Muscle of leg (tissue), 11 donors: Measurements from ENCODE around the gene ZNF654. TPM values are rescaled to one million over a fixed set of nuclear protein-coding genes. Genes with fewer than 3 reads are reported as not detected.

ENCODE experiments used
- DNase-seq: peaks from one replicate; pipeline ENCODE4 v3.0.0; 2013
- H3K27ac ChIP-seq: one replicate; pipeline ENCODE4 v1.5.1; 2013; ENCODE audit warnings: mild to moderate bottlenecking, low read length, control low read depth
- H3K27me3 ChIP-seq: one replicate; pipeline ENCODE4 v1.6.1; 2013; ENCODE audit warnings: low read length; ENCODE audit not compliant: control insufficient read depth, insufficient read depth
- H3K36me3 ChIP-seq: one replicate; pipeline ENCODE4 v1.6.1; 2013; ENCODE audit warnings: low read length; ENCODE audit not compliant: control insufficient read depth, insufficient read depth
- H3K4me1 ChIP-seq: one replicate; pipeline ENCODE4 v1.6.1; 2013; ENCODE audit warnings: low read length; ENCODE audit not compliant: control insufficient read depth, insufficient read depth
- H3K4me3 ChIP-seq: one replicate; pipeline ENCODE4 v1.5.1; 2013; ENCODE audit warnings: low read length, control low read depth
- H3K9me3 ChIP-seq: replicated peaks from 2 replicates; pipeline ENCODE4 v1.6.1; 2013; ENCODE audit warnings: low read depth, low read length; ENCODE audit not compliant: control insufficient read depth
- WGBS: methylation state at CpG from one replicate; pipeline ENCODE4 v1.1.5; 2013; ENCODE audit warnings: missing lambda C conversion rate; ENCODE audit not compliant: insufficient coverage; 5-methylcytosine and 5-hydroxymethylcytosine counted together
- polyA plus RNA-seq, 8 donors: library from polyadenylated mRNA; unstranded; fragments of 120-200 nt; gene quantifications; one replicate each; pipeline versions ENCODE4 v1.2.1 to v1.2.3, GENCODE V29; 2013; ENCODE audit warnings: inconsistent platforms in 1 of 8, low replicate concordance in 1 of 8; ENCODE audit not compliant: insufficient read length in 8 of 8, insufficient read depth in 1 of 8
- total RNA-seq: library from RNA; stranded (reverse); fragments of 120-200 nt; gene quantifications from one replicate; pipeline ENCODE4 v1.2.4, GENCODE V29; 2013

The ZNF654 gene
- total and polyA plus RNA-seq, 9 donors = 8.6 to 14.7 (median 10.2) TPM

- Histone ChIP-seq H3K36me3 (peaks cover 8% of the 10 kb centered on the region), H3K4me3 (peak overlapping the region; percentile 84), H3K27ac (peak overlapping the region; percentile 99), H3K27me3 (no peaks in the 10 kb centered on the region), H3K4me1 (no peaks in the 10 kb centered on the region), H3K9me3 (no peaks in the 10 kb centered on the region)
- peak; percentile 57 for DNase-seq
- WGBS = 2% methylated on average over 7 of the region's 16 CpGs
Observed at GRCh38 chr3:88057630-88058305, 1.3 kb upstream of the ZNF654 start.

- Histone ChIP-seq H3K27me3 (no peaks in the 10 kb centered on the region), H3K27ac (peak overlapping the region; percentile 99), H3K4me3 (peak overlapping the region; percentile 84), H3K9me3 (no peaks in the 10 kb centered on the region), H3K4me1 (no peaks in the 10 kb centered on the region), H3K36me3 (peaks cover 8% of the 10 kb centered on the region)
- under 1% methylated on average over 24 of the region's 24 CpGs for WGBS
- no peak for DNase-seq
Observed at GRCh38 chr3:88058306-88058580, 812 bp upstream of the ZNF654 start.

GRCh38 chr3:88059380-88060170, 520 bp downstream of the ZNF654 start:
- peak; percentile 37 for DNase-seq
- WGBS = under 1% methylated on average over 27 of the region's 45 CpGs
- H3K9me3 ChIP-seq = no peaks in the 10 kb centered on the region
- H3K36me3 ChIP-seq = peaks cover 8% of the 10 kb centered on the region
- peak overlapping the region; percentile 93 for H3K27ac ChIP-seq
- H3K4me3 ChIP-seq = peak overlapping the region; percentile 93
- no peaks in the 10 kb centered on the region for H3K27me3 ChIP-seq
- no peaks in the 10 kb centered on the region for H3K4me1 ChIP-seq

GRCh38 chr3:88061746-88062145, 2.7 kb downstream of the ZNF654 start:
- no peak overlapping the region for H3K27ac ChIP-seq
- peak; percentile 10 for DNase-seq
- no peaks in the 10 kb centered on the region for H3K9me3 ChIP-seq
- H3K4me1 ChIP-seq = no peaks in the 10 kb centered on the region
- no CpG with 5 or more reads among the region's 1 CpG for WGBS
- no peaks in the 10 kb centered on the region for H3K27me3 ChIP-seq
- H3K4me3 ChIP-seq = no peak overlapping the region
- no peaks in the 10 kb centered on the region for H3K36me3 ChIP-seq

GRCh38 chr3:88075072-88075471, 16.0 kb downstream of the ZNF654 start:
- no peaks in the 10 kb centered on the region for H3K36me3 ChIP-seq
- H3K27ac ChIP-seq = no peak overlapping the region
- H3K4me1 ChIP-seq = no peaks in the 10 kb centered on the region
- WGBS = 67% methylated on average over 1 of the region's 2 CpGs
- H3K27me3 ChIP-seq = no peaks in the 10 kb centered on the region
- DNase-seq = no peak
- no peak overlapping the region for H3K4me3 ChIP-seq
- H3K9me3 ChIP-seq = peaks cover 4% of the 10 kb centered on the region

GRCh38 chr3:88075497-88075896, 16.4 kb downstream of the ZNF654 start:
- no peak overlapping the region for H3K27ac ChIP-seq
- DNase-seq = no peak
- H3K4me1 ChIP-seq = no peaks in the 10 kb centered on the region
- H3K27me3 ChIP-seq = no peaks in the 10 kb centered on the region
- no peaks in the 10 kb centered on the region for H3K36me3 ChIP-seq
- H3K9me3 ChIP-seq = peaks cover 4% of the 10 kb centered on the region
- no CpG with 5 or more reads among the region's 2 CpGs for WGBS
- no peak overlapping the region for H3K4me3 ChIP-seq

GRCh38 chr3:88076712-88077111, 17.7 kb downstream of the ZNF654 start:
- WGBS = no CpG with 5 or more reads among the region's 1 CpG
- H3K36me3 ChIP-seq = no peaks in the 10 kb centered on the region
- no peaks in the 10 kb centered on the region for H3K27me3 ChIP-seq
- no peak overlapping the region for H3K27ac ChIP-seq
- no peak for DNase-seq
- no peaks in the 10 kb centered on the region for H3K4me1 ChIP-seq
- H3K9me3 ChIP-seq = peaks cover 6% of the 10 kb centered on the region
- H3K4me3 ChIP-seq = no peak overlapping the region

GRCh38 chr3:88078932-88079331, 19.9 kb downstream of the ZNF654 start:
- H3K27ac ChIP-seq = no peak overlapping the region
- no peak for DNase-seq
- peaks cover 2% of the 10 kb centered on the region for H3K9me3 ChIP-seq
- no CpG with 5 or more reads among the region's 3 CpGs for WGBS
- H3K36me3 ChIP-seq = no peaks in the 10 kb centered on the region
- H3K27me3 ChIP-seq = no peaks in the 10 kb centered on the region
- no peak overlapping the region for H3K4me3 ChIP-seq
- no peaks in the 10 kb centered on the region for H3K4me1 ChIP-seq

- DNase-seq = no peak
- Histone ChIP-seq H3K4me1 (no peaks in the 10 kb centered on the region), H3K9me3 (peaks cover 2% of the 10 kb centered on the region), H3K36me3 (peaks cover 2% of the 10 kb centered on the region), H3K27ac (no peak overlapping the region), H3K4me3 (no peak overlapping the region), H3K27me3 (no peaks in the 10 kb centered on the region)
- WGBS = no CpG with 5 or more reads among the region's 2 CpGs
Observed at GRCh38 chr3:88082854-88083253, 23.8 kb downstream of the ZNF654 start.

GRCh38 chr3:88084097-88084501, 25.0 kb downstream of the ZNF654 start:
- no peak for DNase-seq
- H3K9me3 ChIP-seq = peaks cover 2% of the 10 kb centered on the region

More at GRCh38 chr3:88084097-88084501, 25.0 kb downstream of the ZNF654 start:
- no peak overlapping the region for H3K4me3 ChIP-seq
- no peak overlapping the region for H3K27ac ChIP-seq
- H3K27me3 ChIP-seq = no peaks in the 10 kb centered on the region
- H3K4me1 ChIP-seq = no peaks in the 10 kb centered on the region
- peaks cover 2% of the 10 kb centered on the region for H3K36me3 ChIP-seq
- 80% methylated on average over 1 of the region's 2 CpGs for WGBS
